ENCODE data around the gene CRISP1.

CRISP1 gene

GRCh38 chr6:49784272-49784671, 82.1 kb downstream of the CRISP1 start:
- Histone ChIP-seq H3K27me3 (replicated peaks) (no peaks in the 10 kb centered on the region), H3K4me3 (ENCODE audit: low read depth, low read length) (no peak overlapping the region), H3K36me3 (replicated peaks) (no peaks in the 10 kb centered on the region), H3K27ac (no peak overlapping the region)
- in situ Hi-C loops (cut with HindIII; ENCODE audit: low pct_ligation_motif_present, low sequenced_read_pairs) = no loop called here
- no peak for TF ChIP-seq CTCF (IDR thresholded peaks at IDR 0.05; ENCODE audit: low read depth, low read length, missing control alignments)
- DNase-seq = no peak
